Thyroid gland (tissue), 4 donors: ENCODE measurements around the gene DAPK1. TPM values are rescaled to one million over a fixed set of nuclear protein-coding genes. Genes with fewer than 3 reads are reported as not detected.

Experiments
- DNase-seq, 2 donors: peaks; one replicate each; pipeline ENCODE4 v3.0.0-alpha.2; 2019
- H3K27ac ChIP-seq, 3 donors: fragments of 200-600 bp; sonication (generic); 1 replicate in 2 of 3; 2 replicates in 1 of 3; pipeline ENCODE4 v1.5.1; 2016 to 2019; ENCODE audit warnings: mild to moderate bottlenecking in 1 of 3, moderate library complexity in 1 of 3
- H3K27me3 ChIP-seq: fragments of 200-600 bp; sonication (generic); one replicate; pipeline ENCODE4 v1.5.1; 2019
- H3K36me3 ChIP-seq, 2 donors: fragments of 200-600 bp; sonication (generic); one replicate each; pipeline ENCODE4 v1.5.1; 2016 to 2019
- H3K4me1 ChIP-seq, 2 donors: fragments of 200-600 bp; sonication (generic); one replicate each; pipeline ENCODE4 v1.5.1; 2017 to 2019
- H3K4me3 ChIP-seq, 3 donors: fragments of 200-600 bp; sonication (generic); replicated peaks in 1 of 3; 1 replicate in 2 of 3; 2 replicates in 1 of 3; pipeline ENCODE4 v1.5.1; 2016; ENCODE audit warnings: mild to moderate bottlenecking in 1 of 3
- H3K9me3 ChIP-seq: fragments of 200-600 bp; sonication (generic); one replicate; pipeline ENCODE4 v1.5.1; 2017
- CTCF ChIP-seq, 6 experiments: fragments of 200-600 bp in 3 of 6; fragments of 450-650 bp in 3 of 6; sonication (generic) in 3 of 6; IDR thresholded peaks; one replicate each; pipeline ENCODE4 v1.5.1; 2016 to 2019; ENCODE audit warnings: antibody characterized with exemption in 6 of 6, mild to moderate bottlenecking in 2 of 6, inconsistent platforms in 1 of 6, moderate library complexity in 1 of 6
- POLR2A ChIP-seq, 2 donors: fragments of 450-650 bp; IDR thresholded peaks; one replicate each; pipeline ENCODE4 v1.6.1; 2017; ENCODE audit warnings: antibody characterized with exemption in 2 of 2, mild to moderate bottlenecking in 2 of 2, moderate library complexity in 1 of 2
- WGBS, 2 donors: methylation state at CpG; one replicate each; pipeline ENCODE4 v1.1.5; 2017; 5-methylcytosine and 5-hydroxymethylcytosine counted together
- intact Hi-C: fragments of 100-400 bp; cut with DNase I; formaldehyde crosslinking; loops from one replicate; pipeline ENCODE4 v1.15.1; 2023
- total RNA-seq, 4 donors: library from RNA; depleted of rRNA; stranded (reverse); fragments of >200 nt; gene quantifications; one replicate each; pipeline ENCODE4 v1.2.3, GENCODE V29; 2016

Gene DAPK1
- total RNA-seq, 4 donors from 2014 or later = 32.0 to 76.2 (median 38.2) TPM

- Histone ChIP-seq H3K27ac (no peak overlapping the region), H3K36me3 (no peaks in the 10 kb centered on the region), H3K4me1 (no peaks in the 10 kb centered on the region), H3K4me3 (no peak overlapping the region), H3K27me3 (no peaks in the 10 kb centered on the region), H3K9me3 (no peaks in the 10 kb centered on the region)
- intact Hi-C loops = no loop called here
- no peak for TF ChIP-seq CTCF (IDR thresholded peaks at IDR 0.05)
- no peak for TF ChIP-seq POLR2A (IDR thresholded peaks at IDR 0.05)
- no peak for DNase-seq
Measured at GRCh38 chr9:87490907-87491306, 6.8 kb upstream of the DAPK1 start.

- Histone ChIP-seq H3K27ac (no peak overlapping the region), H3K4me3 (no peak overlapping the region), H3K4me1 (no peaks in the 10 kb centered on the region), H3K9me3 (no peaks in the 10 kb centered on the region), H3K36me3 (no peaks in the 10 kb centered on the region), H3K27me3 (no peaks in the 10 kb centered on the region)
- intact Hi-C loops = no loop called here
- DNase-seq = no peak
- 71 to 72% methylated on average over 3 of the region's 3 CpGs for WGBS, 2 donors
- TF ChIP-seq POLR2A (IDR thresholded peaks at IDR 0.05) = no peak
- no peak for TF ChIP-seq CTCF (IDR thresholded peaks at IDR 0.05)
Measured at GRCh38 chr9:87491523-87491922, 6.1 kb upstream of the DAPK1 start.

- no peaks in the 10 kb centered on the region for H3K36me3 ChIP-seq
- DNase-seq = no peak
- intact Hi-C loops = no loop called here
- 40 to 61% methylated on average over 3 of the region's 3 CpGs for whole genome bisulfite sequencing, 2 donors
- no peak overlapping the region for H3K27ac ChIP-seq
- H3K27me3 ChIP-seq = no peaks in the 10 kb centered on the region
- H3K4me1 ChIP-seq = peaks cover 0 to 5% of the 10 kb centered on the region in 2 donors
- TF ChIP-seq CTCF (IDR thresholded peaks at IDR 0.05) (no peak), POLR2A (IDR thresholded peaks at IDR 0.05) (no peak)
- H3K4me3 ChIP-seq = no peak overlapping the region
- no peaks in the 10 kb centered on the region for H3K9me3 ChIP-seq
Measured at GRCh38 chr9:87492642-87493041, 5.0 kb upstream of the DAPK1 start.

- no peak for TF ChIP-seq CTCF (IDR thresholded peaks at IDR 0.05)
- no peak for TF ChIP-seq POLR2A (IDR thresholded peaks at IDR 0.05)
- no peak overlapping the region for H3K27ac ChIP-seq
- H3K4me1 ChIP-seq = peaks cover 6 to 10% of the 10 kb centered on the region in 2 donors
- no peaks in the 10 kb centered on the region for H3K27me3 ChIP-seq
- H3K9me3 ChIP-seq = no peaks in the 10 kb centered on the region
- WGBS, 2 donors = 51 to 73% methylated on average over 2 of the region's 2 CpGs
- no peaks in the 10 kb centered on the region for H3K36me3 ChIP-seq
- intact Hi-C loops = no loop called here
- DNase-seq = no peak
- no peak overlapping the region for H3K4me3 ChIP-seq
Measured at GRCh38 chr9:87494970-87495471, 2.6 kb upstream of the DAPK1 start.

- Histone ChIP-seq H3K27ac (peak overlapping the region in 2 of 3 donors; percentile 77 to 83), H3K9me3 (no peaks in the 10 kb centered on the region), H3K36me3 (no peaks in the 10 kb centered on the region), H3K27me3 (no peaks in the 10 kb centered on the region), H3K4me1 (peaks cover 6 to 10% of the 10 kb centered on the region in 2 donors), H3K4me3 (peak overlapping the region; percentile 31 to 74 (median 63))
- intact Hi-C loops = no loop called here
- TF ChIP-seq POLR2A (IDR thresholded peaks at IDR 0.05) = no peak
- TF ChIP-seq CTCF (IDR thresholded peaks at IDR 0.05) = no peak
- DNase-seq = no peak
- 19 to 23% methylated on average over 14 to 15 of the region's 15 CpGs for WGBS, 2 donors
Measured at GRCh38 chr9:87497080-87497603, 525 bp upstream of the DAPK1 start.
